IMR-90 (cell line): ENCODE data around the gene PLP1.

Source experiments
- BHLHE40 ChIP-seq: fragments of 150-350 bp; IDR thresholded peaks from 2 replicates; pipeline ENCODE4 v1.6.1; 2016; ENCODE audit warnings: mild to moderate bottlenecking, low read depth, low read length
- CEBPB ChIP-seq: IDR thresholded peaks from 2 replicates; pipeline ENCODE4 v1.6.1; 2012; ENCODE audit warnings: low read depth, low read length, improper control_type of control experiment
- CTCF ChIP-seq: conservative IDR thresholded peaks from 2 replicates; pipeline ENCODE4 v1.5.1; 2012; ENCODE audit warnings: mild to moderate bottlenecking, low read depth, low read length, improper control_type of control experiment
- FOS ChIP-seq: fragments of 150-350 bp; IDR thresholded peaks from 2 replicates; pipeline ENCODE4 v1.6.1; 2016; ENCODE audit warnings: low read depth, low read length
- MAFK ChIP-seq: IDR thresholded peaks from 2 replicates; pipeline ENCODE4 v1.6.1; 2012; ENCODE audit warnings: low read depth, low read length, improper control_type of control experiment
- MAZ ChIP-seq: IDR thresholded peaks from 2 replicates; pipeline ENCODE4 v1.6.1; 2012; ENCODE audit warnings: low read depth, mild to moderate bottlenecking, low read length, improper control_type of control experiment, moderate library complexity, borderline replicate concordance
- MXI1 ChIP-seq: IDR thresholded peaks from 2 replicates; pipeline ENCODE4 v1.6.1; 2012; ENCODE audit warnings: low read depth, mild to moderate bottlenecking, low read length, moderate library complexity, borderline replicate concordance
- POLR2A ChIP-seq: IDR thresholded peaks from 2 replicates; pipeline ENCODE4 v1.6.1; 2012; ENCODE audit warnings: mild to moderate bottlenecking, low read depth, low read length
- RAD21 ChIP-seq: IDR thresholded peaks from 2 replicates; pipeline ENCODE4 v1.6.1; 2012; ENCODE audit warnings: low read length, improper control_type of control experiment
- SMC3 ChIP-seq: fragments of 150-350 bp; IDR thresholded peaks from 2 replicates; pipeline ENCODE4 v1.6.1; 2016; ENCODE audit warnings: low read depth, mild to moderate bottlenecking, antibody characterized with exemption, low read length, moderate library complexity
- TF ChIP-seq, protein P1 (sequence below): fragments of 150-350 bp; IDR thresholded peaks from 2 replicates; pipeline ENCODE4 v1.6.1; 2017; ENCODE audit warnings: mild to moderate bottlenecking, antibody characterized with exemption, low read length, low read depth

DNA sequence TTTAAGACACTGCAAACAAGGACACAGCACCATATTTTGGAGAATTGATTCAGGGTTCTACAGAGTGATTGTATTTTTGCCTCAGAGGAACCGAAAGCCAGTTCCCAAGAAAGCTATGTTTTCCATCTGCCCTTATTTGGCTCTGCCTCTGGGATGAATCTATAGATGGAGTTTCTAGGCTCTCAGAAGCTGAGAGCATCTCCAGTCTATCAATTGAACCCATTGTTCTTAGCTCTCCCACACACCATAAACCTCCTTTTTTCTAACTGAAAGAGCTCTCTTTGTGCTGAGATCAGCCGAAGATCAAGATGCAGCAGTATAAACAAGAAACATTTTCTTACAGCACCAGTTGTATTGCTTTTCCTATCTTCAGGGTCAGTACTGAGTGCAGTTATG lies 16.9 kb downstream of the PLP1 start:
- TF ChIP-seq POLR2A = no peak
- no peak for TF ChIP-seq CTCF
- TF ChIP-seq BHLHE40 = no peak
- no peak for TF ChIP-seq RAD21
- no peak for TF ChIP-seq MXI1
- TF ChIP-seq MAZ = no peak
- no peak for TF ChIP-seq CEBPB
- no peak for TF ChIP-seq SMC3
- TF ChIP-seq FOS = no peak
- TF ChIP-seq, protein P1, sequence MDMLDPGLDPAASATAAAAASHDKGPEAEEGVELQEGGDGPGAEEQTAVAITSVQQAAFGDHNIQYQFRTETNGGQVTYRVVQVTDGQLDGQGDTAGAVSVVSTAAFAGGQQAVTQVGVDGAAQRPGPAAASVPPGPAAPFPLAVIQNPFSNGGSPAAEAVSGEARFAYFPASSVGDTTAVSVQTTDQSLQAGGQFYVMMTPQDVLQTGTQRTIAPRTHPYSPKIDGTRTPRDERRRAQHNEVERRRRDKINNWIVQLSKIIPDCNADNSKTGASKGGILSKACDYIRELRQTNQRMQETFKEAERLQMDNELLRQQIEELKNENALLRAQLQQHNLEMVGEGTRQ = no peak
- no peak for TF ChIP-seq MAFK
